ENCODE measurements around the gene CRABP2. TPM values are rescaled to one million over a fixed set of nuclear protein-coding genes. Genes with fewer than 3 reads are reported as not detected.

CRABP2 gene
- total RNA-seq, 4 donors from 2014 or later: 4.5 to 8.8 (median 8.8) TPM; not detected in 1

DNA sequence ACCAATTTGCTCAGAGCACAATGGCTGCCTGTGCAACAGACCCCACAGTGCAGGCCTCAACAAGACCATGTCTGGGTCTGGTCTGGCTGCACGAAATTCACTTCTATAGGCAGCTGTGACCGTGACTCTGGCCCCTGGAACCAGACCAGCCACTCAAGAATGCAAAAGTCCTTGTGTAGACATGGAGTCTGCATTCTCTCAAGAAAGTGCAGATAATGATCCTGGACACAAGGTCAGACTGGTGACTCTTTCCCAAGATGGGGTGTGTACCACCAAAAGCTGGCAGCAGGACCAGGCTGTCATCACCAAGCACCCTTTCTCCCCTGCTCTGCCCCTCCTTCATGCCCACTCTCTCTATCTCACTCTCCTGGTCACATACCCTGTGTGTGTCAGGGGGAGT, 15.7 kb upstream of the CRABP2 start:
- ATAC-seq (ENCODE audit: low FRiP score) (no peak), DNase-seq (ENCODE audit: low spot score) (no peak)
- TF ChIP-seq, protein P1, sequence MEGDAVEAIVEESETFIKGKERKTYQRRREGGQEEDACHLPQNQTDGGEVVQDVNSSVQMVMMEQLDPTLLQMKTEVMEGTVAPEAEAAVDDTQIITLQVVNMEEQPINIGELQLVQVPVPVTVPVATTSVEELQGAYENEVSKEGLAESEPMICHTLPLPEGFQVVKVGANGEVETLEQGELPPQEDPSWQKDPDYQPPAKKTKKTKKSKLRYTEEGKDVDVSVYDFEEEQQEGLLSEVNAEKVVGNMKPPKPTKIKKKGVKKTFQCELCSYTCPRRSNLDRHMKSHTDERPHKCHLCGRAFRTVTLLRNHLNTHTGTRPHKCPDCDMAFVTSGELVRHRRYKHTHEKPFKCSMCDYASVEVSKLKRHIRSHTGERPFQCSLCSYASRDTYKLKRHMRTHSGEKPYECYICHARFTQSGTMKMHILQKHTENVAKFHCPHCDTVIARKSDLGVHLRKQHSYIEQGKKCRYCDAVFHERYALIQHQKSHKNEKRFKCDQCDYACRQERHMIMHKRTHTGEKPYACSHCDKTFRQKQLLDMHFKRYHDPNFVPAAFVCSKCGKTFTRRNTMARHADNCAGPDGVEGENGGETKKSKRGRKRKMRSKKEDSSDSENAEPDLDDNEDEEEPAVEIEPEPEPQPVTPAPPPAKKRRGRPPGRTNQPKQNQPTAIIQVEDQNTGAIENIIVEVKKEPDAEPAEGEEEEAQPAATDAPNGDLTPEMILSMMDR (IDR thresholded peaks at IDR 0.05): no peak

DNA sequence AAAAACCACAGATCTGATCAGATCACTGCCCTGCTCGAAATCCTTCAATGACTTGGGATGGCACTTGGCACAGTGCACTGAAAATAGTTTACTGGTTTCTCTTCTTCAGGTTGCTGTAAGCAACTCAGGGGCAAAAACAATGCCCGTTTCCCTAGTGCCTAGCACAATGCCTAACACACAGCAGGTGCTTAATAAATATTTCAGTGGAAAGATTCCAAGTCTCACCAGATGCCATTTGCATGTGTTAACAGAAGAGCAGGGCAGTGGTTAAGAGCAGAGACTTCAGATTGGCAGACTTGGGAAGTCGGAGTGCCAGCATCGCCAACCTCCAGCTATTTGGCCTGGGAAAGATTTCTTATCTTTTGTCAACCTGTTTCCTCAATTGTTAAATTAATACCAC, 12.0 kb upstream of the CRABP2 start:
- DNase-seq (ENCODE audit: low spot score) (no peak), ATAC-seq (ENCODE audit: low FRiP score) (no peak)
- TF ChIP-seq, protein P1 (IDR thresholded peaks at IDR 0.05): no peak

DNA sequence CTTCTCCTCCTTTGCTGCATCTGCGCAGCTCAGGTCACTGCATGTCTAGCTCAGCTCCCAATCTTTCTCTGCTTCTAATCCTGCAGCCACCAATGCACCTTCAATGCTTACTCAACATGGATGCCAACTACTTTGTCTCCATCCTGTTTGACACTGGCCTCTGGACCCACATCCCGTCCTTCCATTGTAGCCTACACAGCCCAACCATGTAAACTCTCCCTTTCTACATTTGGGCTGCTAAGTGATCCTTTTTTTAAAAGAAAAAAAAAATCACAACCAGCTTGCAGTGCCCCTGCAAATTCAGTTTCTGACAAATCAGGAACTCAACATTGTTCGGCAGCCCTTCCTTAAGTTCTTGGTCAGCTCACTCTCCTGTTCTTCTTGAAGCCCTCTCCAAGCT, 9.4 kb upstream of the CRABP2 start:
- no peak for DNase-seq (ENCODE audit: low spot score)
- no peak for ATAC-seq (ENCODE audit: low FRiP score)
- TF ChIP-seq, protein P1 (IDR thresholded peaks at IDR 0.05): no peak

DNA sequence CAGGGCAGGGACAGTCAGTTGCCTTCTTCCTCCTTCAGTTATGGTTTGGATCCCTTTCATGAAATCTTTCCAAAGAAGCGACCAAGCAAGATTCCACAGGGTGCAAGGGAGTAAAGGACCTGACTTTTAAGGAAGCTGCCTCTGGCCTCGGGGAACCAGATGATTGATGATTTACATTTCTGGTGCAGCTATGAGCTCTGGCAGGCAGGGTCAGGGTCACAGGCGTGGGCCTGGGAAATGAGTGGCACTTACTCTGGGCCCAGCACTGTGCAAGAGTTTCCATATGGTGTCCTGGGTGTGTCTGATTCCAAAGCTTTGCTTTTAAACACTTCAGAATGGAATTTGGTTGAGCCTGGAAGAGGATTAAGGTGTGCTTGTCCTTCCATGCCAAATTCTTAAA, 7.2 kb upstream of the CRABP2 start:
- TF ChIP-seq, protein P1 (IDR thresholded peaks at IDR 0.05): no peak
- no peak for DNase-seq (ENCODE audit: low spot score)
- ATAC-seq (ENCODE audit: low FRiP score): no peak

DNA sequence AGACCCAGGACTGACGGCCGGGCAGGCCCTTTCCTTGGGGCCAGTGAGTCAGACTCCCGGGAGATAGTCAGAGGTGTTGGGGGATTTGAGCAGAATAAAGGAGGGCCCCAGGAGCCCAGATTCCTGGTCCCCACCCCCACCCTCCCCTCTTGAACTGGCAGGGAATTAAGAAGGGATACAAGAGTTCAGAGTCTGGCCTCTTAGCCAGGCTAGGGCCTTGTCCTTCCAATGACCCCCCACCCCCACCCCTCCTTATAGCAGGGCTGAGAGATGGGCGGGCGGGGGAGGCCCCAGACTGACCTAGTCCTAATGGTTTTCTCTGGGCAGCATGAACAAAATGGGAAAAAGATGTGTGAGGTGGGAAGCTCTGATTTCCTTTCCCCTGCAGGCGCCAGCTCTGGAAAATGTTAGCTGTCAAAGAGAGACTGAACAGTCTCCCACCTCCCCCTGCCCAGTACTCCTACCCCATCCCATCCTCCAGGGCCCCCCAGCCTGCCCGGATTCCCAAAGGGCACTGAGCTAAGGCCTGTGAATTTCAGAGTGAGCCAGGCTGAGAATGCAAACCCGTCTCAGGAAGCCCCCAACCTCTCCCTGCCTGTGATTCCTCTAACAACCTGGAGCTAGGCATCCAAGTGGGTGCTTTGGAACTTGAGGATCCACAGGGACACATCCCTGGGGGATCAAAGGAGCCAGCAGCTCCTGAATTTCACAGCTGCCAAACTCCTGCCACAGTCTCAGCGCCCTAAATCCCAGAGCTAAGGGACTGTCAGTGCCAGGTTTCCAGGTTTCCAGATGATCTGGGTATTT, 5.8 kb upstream of the CRABP2 start:
- TF ChIP-seq, protein P1 (IDR thresholded peaks at IDR 0.05): no peak
- no peak for DNase-seq (ENCODE audit: low spot score)
- ATAC-seq (ENCODE audit: low FRiP score): no peak

DNA sequence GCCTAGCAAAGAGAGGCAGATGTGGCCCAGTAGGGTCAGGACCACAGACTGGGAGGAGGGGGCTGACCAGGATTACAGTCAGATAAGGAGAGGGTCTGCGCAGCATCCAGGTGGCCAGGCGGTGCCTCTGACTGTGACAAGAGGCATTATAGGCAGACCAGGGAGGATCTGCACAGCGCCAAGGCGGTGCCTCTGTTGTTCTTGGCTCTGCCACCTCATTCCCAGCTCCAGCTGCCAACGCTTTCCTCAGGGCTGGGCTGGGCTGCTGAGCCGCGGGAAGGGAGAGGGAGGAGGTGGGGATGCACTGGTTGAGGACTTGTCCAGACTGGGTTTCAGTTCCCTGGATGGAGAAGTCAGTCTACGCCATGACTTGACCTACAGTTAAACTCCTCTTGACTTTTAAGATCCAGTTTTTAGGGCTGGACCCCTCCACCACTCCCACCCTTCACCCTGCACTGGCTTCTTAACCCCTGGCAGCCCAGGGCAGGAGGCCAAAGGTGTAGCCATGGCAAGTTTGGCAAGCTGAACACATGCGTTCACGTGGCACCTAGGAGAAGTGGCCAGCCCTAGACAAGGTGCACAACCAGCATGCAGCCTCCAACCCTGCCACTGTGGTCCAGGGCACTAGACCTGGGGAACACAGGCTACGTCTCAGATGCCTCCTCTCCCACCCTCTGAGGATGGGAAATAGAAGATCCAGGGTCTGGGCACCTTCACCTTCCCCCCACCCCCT, 4.5 kb upstream of the CRABP2 start:
- TF ChIP-seq, protein P1 (IDR thresholded peaks at IDR 0.05): no peak
- ATAC-seq (ENCODE audit: low FRiP score) (peak; percentile 60), DNase-seq (ENCODE audit: low spot score) (no peak)

All from omental fat pad (tissue), 4 donors.